ENCODE measurements around the gene GALNT6.

DNA sequence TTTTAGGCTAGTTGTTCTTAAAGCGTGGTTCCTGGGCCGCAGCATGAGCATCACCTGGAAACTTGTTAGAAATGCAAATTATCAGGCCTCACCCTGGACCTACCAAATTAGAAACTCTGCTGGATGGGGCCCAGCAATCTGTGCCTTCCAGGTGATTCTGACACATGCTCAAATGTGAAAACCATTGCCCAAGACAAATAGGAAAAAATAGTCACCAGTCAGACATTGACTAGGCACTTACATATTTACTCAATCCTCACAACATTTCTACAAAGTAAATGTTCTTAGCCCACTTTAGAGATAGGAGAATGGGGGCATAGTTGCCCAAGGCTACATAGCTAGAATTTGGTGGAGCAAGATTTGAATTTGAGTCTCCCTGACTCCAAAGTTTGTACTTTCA lies 48.0 kb downstream of the GALNT6 start:
- TF ChIP-seq, protein P1, sequence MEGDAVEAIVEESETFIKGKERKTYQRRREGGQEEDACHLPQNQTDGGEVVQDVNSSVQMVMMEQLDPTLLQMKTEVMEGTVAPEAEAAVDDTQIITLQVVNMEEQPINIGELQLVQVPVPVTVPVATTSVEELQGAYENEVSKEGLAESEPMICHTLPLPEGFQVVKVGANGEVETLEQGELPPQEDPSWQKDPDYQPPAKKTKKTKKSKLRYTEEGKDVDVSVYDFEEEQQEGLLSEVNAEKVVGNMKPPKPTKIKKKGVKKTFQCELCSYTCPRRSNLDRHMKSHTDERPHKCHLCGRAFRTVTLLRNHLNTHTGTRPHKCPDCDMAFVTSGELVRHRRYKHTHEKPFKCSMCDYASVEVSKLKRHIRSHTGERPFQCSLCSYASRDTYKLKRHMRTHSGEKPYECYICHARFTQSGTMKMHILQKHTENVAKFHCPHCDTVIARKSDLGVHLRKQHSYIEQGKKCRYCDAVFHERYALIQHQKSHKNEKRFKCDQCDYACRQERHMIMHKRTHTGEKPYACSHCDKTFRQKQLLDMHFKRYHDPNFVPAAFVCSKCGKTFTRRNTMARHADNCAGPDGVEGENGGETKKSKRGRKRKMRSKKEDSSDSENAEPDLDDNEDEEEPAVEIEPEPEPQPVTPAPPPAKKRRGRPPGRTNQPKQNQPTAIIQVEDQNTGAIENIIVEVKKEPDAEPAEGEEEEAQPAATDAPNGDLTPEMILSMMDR (IDR thresholded peaks at IDR 0.05), result no peak
- TF ChIP-seq POLR2AphosphoS5 (IDR thresholded peaks at IDR 0.05), result no peak
